H9 (cell line): ENCODE results near the gene PTPRN2. TPM values are rescaled to one million over a fixed set of nuclear protein-coding genes. Genes with fewer than 3 reads are reported as not detected.
"Not testable (repeated sequence)": the region's sequence is repeated elsewhere in the genome, so short reads cannot be mapped to it uniquely, and the experiment has no call there.

Experiments used
- DNase-seq: peaks from one replicate; pipeline ENCODE4 v3.0.0-alpha.2; 2017
- H2AFZ ChIP-seq: one replicate; pipeline ENCODE4 v1.6.1; 2013; ENCODE audit warnings: mild to moderate bottlenecking, low read length, control low read depth, moderate library complexity
- H2AK5ac ChIP-seq: 2 replicates; pipeline ENCODE4 v1.6.1; 2013; ENCODE audit warnings: low read length, control low read depth, mixed read lengths; ENCODE audit not compliant: insufficient read length
- H2BK120ac ChIP-seq: one replicate; pipeline ENCODE4 v1.6.1; 2013; ENCODE audit warnings: low read depth, mild to moderate bottlenecking, low read length, control low read depth, inconsistent platforms; ENCODE audit not compliant: poor library complexity, severe bottlenecking
- H2BK12ac ChIP-seq: 2 replicates; pipeline ENCODE4 v1.6.1; 2013; ENCODE audit warnings: low read length, control low read depth, mixed read lengths, low read depth; ENCODE audit not compliant: insufficient read length
- H2BK15ac ChIP-seq: 2 replicates; pipeline ENCODE4 v1.6.1; 2013; ENCODE audit warnings: low read depth, low read length, control low read depth
- H2BK20ac ChIP-seq: one replicate; pipeline ENCODE4 v1.6.1; 2013; ENCODE audit warnings: low read depth, mild to moderate bottlenecking, low read length, control low read depth, inconsistent platforms; ENCODE audit not compliant: poor library complexity, severe bottlenecking
- H2BK5ac ChIP-seq: 2 replicates; pipeline ENCODE4 v1.6.1; 2013; ENCODE audit warnings: low read length, control low read depth, mixed read lengths; ENCODE audit not compliant: insufficient read length
- H3K14ac ChIP-seq: 2 replicates; pipeline ENCODE4 v1.6.1; 2013; ENCODE audit warnings: low read length, control low read depth; ENCODE audit not compliant: insufficient read depth
- H3K18ac ChIP-seq: 2 replicates; pipeline ENCODE4 v1.6.1; 2013; ENCODE audit warnings: low read depth, mild to moderate bottlenecking, mixed read lengths, low read length, control low read depth; ENCODE audit not compliant: insufficient read length
- H3K23ac ChIP-seq: 2 replicates; pipeline ENCODE4 v1.6.1; 2013; ENCODE audit warnings: low read length, control low read depth, mixed read lengths, low read depth; ENCODE audit not compliant: insufficient read length
- H3K23me2 ChIP-seq: 2 replicates; pipeline ENCODE4 v1.6.1; 2013; ENCODE audit warnings: low read depth, mild to moderate bottlenecking, mixed read lengths, low read length, control low read depth; ENCODE audit not compliant: insufficient read length, poor library complexity, severe bottlenecking
- H3K27ac ChIP-seq: 2 replicates; pipeline ENCODE4 v1.5.1; 2013; ENCODE audit warnings: low read length, control low read depth, mixed read lengths, low read depth; ENCODE audit not compliant: insufficient read length
- H3K27me3 ChIP-seq: 2 replicates; pipeline ENCODE4 v1.6.1; 2013; ENCODE audit warnings: low read length, control low read depth, inconsistent platforms; ENCODE audit not compliant: insufficient read depth
- H3K4ac ChIP-seq: 2 replicates; pipeline ENCODE4 v1.6.1; 2013; ENCODE audit warnings: low read depth, mild to moderate bottlenecking, control low read depth, inconsistent platforms, low read length, moderate library complexity
- H3K4me1 ChIP-seq: 2 replicates; pipeline ENCODE4 v1.6.1; 2013; ENCODE audit warnings: low read length, control low read depth, inconsistent platforms; ENCODE audit not compliant: insufficient read depth
- H3K4me2 ChIP-seq: 2 replicates; pipeline ENCODE4 v1.6.1; 2013; ENCODE audit warnings: low read length, control low read depth, mixed read lengths; ENCODE audit not compliant: insufficient read length, insufficient read depth
- H3K56ac ChIP-seq: 2 replicates; pipeline ENCODE4 v1.6.1; 2013; ENCODE audit warnings: low read depth, mild to moderate bottlenecking, mixed read lengths, low read length, control low read depth; ENCODE audit not compliant: insufficient read length
- H3K79me1 ChIP-seq: 2 replicates; pipeline ENCODE4 v1.6.1; 2013; ENCODE audit warnings: low read depth, mild to moderate bottlenecking, moderate library complexity, low read length, control low read depth, inconsistent platforms; ENCODE audit not compliant: insufficient read depth, poor library complexity, severe bottlenecking
- H3K79me2 ChIP-seq: 2 replicates; pipeline ENCODE4 v1.6.1; 2013; ENCODE audit warnings: low read length, control low read depth, inconsistent platforms; ENCODE audit not compliant: insufficient read depth
- H3K9ac ChIP-seq: 2 replicates; pipeline ENCODE4 v1.6.1; 2013; ENCODE audit warnings: low read length, control low read depth, mixed read lengths; ENCODE audit not compliant: insufficient read length; ENCODE audit errors: extremely low read depth
- H3K9me3 ChIP-seq: one replicate; pipeline ENCODE4 v1.6.1; 2013; ENCODE audit warnings: low read depth, low read length, inconsistent platforms; ENCODE audit not compliant: control insufficient read depth
- H3T11ph ChIP-seq: one replicate; pipeline ENCODE4 v1.6.1; 2013; ENCODE audit warnings: mild to moderate bottlenecking, low read length, control low read depth, inconsistent platforms
- H4K20me1 ChIP-seq: one replicate; pipeline ENCODE4 v1.6.1; 2013; ENCODE audit not compliant: control insufficient read depth, insufficient read length, insufficient read depth
- H4K5ac ChIP-seq: 2 replicates; pipeline ENCODE4 v1.6.1; 2013; ENCODE audit warnings: low read depth, mild to moderate bottlenecking, mixed read lengths, low read length, control low read depth; ENCODE audit not compliant: insufficient read length
- H4K8ac ChIP-seq: replicated peaks from 2 replicates; pipeline ENCODE4 v1.6.1; 2013; ENCODE audit warnings: low read length, control low read depth, mixed read lengths, low read depth; ENCODE audit not compliant: insufficient read length
- H4K91ac ChIP-seq: 2 replicates; pipeline ENCODE4 v1.6.1; 2013; ENCODE audit warnings: low read depth, mild to moderate bottlenecking, moderate library complexity, mixed read lengths, low read length, control low read depth; ENCODE audit not compliant: insufficient read length
- H3K27ac Mint-ChIP-seq, 3 experiments: 2 replicates in 2 of 3; 3 replicates in 1 of 3; pipeline ENCODE4 v1.8.0; 2020 to 2021; ENCODE audit warnings: mixed read lengths in 3 of 3, mild to moderate bottlenecking in 1 of 3, moderate library complexity in 1 of 3
- H3K27me3 Mint-ChIP-seq: 2 replicates; pipeline ENCODE4 v1.8.0; 2021; ENCODE audit warnings: low read depth, mild to moderate bottlenecking, moderate library complexity, mixed read lengths
- H3K36me3 Mint-ChIP-seq, 3 experiments: 2 replicates in 2 of 3; 3 replicates in 1 of 3; pipeline ENCODE4 v1.8.0; 2020 to 2021; ENCODE audit warnings: low read depth in 3 of 3, mixed read lengths in 3 of 3; ENCODE audit not compliant: insufficient read depth in 1 of 3
- H3K4me1 Mint-ChIP-seq, 2 experiments: 2 replicates each; pipeline ENCODE4 v1.8.0; 2020; ENCODE audit warnings: mixed read lengths in 2 of 2
- H3K4me3 Mint-ChIP-seq, 2 experiments: 2 replicates in 1 of 2; 3 replicates in 1 of 2; pipeline ENCODE4 v1.8.0; 2020 to 2021; ENCODE audit warnings: mild to moderate bottlenecking in 2 of 2, mixed read lengths in 2 of 2, moderate library complexity in 1 of 2
- H3K9me3 Mint-ChIP-seq, 2 experiments: 2 replicates in 1 of 2; 3 replicates in 1 of 2; pipeline ENCODE4 v1.8.0; 2020; ENCODE audit warnings: mild to moderate bottlenecking in 2 of 2, mixed read lengths in 2 of 2, moderate library complexity in 1 of 2
- WGBS: extraction: QIAGEN DNeasy Blood & Tissue Kit; methylation state at CpG from one replicate; pipeline ENCODE4 v1.1.7; 2013; ENCODE audit warnings: missing lambda C conversion rate, low lambda C conversion rate, mixed read lengths; ENCODE audit not compliant: insufficient read length; ENCODE audit errors: extremely low coverage; 5-methylcytosine and 5-hydroxymethylcytosine counted together
- total RNA-seq: library from RNA; stranded (reverse); gene quantifications from 2 replicates; pipeline ENCODE4 v1.2.1, GENCODE V29; 2021
- TF ChIP-seq, protein P1 (sequence below): fragments of 200-600 bp; sonication (generic); conservative IDR thresholded peaks from 3 replicates; pipeline ENCODE4 v1.8.0; 2021; ENCODE audit warnings: antibody characterized with exemption, mild to moderate bottlenecking

PTPRN2 gene
- total RNA-seq, 1 experiment from 2014 or later, result 5.2 TPM

DNA sequence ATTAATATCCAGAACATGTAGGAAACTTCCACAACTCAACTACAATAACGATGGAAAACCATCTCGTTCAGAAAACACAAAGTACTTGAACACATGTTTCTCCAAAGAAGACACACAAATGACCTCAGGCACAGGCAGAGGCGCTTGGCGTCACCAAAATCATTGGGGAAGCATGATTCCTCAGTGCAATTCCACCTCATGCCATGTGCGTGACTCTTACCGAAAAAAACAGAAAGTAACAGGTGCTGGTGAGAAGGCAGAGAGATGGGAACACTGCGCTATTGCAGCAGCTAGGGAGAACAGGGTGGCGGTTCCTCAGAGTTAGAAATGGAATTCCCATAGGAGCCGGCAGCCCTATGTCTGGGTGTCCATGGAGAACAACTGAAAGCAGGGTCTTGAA, 860.9 kb downstream of the PTPRN2 start:
- no peak overlapping the region for H3K4me2 ChIP-seq
- H3K9ac ChIP-seq, result no peak overlapping the region
- no peak overlapping the region for H2AFZ ChIP-seq
- H3K23me2 ChIP-seq, result no peaks in the 10 kb centered on the region
- H2AK5ac ChIP-seq, result no peak overlapping the region
- H4K5ac ChIP-seq, result no peak overlapping the region
- no peak overlapping the region for H2BK5ac ChIP-seq
- DNase-seq, result no peak
- no peaks in the 10 kb centered on the region for H3K9me3 ChIP-seq
- no peak overlapping the region for H2BK120ac ChIP-seq
- no peak overlapping the region for H3K4ac ChIP-seq
- H3K14ac ChIP-seq, result no peak overlapping the region
- no peaks in the 10 kb centered on the region for H3K79me1 ChIP-seq
- peaks cover 5 to 6% of the 10 kb centered on the region in 2 experiments for H3K4me1 Mint-ChIP-seq
- no peak overlapping the region for H3K27ac ChIP-seq
- H3K4me1 ChIP-seq, result no peaks in the 10 kb centered on the region
- no peaks in the 10 kb centered on the region for H4K20me1 ChIP-seq
- no peak overlapping the region for H3K4me3 Mint-ChIP-seq
- no peak overlapping the region for H3K27ac Mint-ChIP-seq
- TF ChIP-seq, protein P1, sequence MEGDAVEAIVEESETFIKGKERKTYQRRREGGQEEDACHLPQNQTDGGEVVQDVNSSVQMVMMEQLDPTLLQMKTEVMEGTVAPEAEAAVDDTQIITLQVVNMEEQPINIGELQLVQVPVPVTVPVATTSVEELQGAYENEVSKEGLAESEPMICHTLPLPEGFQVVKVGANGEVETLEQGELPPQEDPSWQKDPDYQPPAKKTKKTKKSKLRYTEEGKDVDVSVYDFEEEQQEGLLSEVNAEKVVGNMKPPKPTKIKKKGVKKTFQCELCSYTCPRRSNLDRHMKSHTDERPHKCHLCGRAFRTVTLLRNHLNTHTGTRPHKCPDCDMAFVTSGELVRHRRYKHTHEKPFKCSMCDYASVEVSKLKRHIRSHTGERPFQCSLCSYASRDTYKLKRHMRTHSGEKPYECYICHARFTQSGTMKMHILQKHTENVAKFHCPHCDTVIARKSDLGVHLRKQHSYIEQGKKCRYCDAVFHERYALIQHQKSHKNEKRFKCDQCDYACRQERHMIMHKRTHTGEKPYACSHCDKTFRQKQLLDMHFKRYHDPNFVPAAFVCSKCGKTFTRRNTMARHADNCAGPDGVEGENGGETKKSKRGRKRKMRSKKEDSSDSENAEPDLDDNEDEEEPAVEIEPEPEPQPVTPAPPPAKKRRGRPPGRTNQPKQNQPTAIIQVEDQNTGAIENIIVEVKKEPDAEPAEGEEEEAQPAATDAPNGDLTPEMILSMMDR, result no peak
- H3K36me3 Mint-ChIP-seq, result no peaks in the 10 kb centered on the region
- H3K27me3 Mint-ChIP-seq, result peaks cover 79% of the 10 kb centered on the region
- H3K18ac ChIP-seq, result no peak overlapping the region
- no peak overlapping the region for H2BK20ac ChIP-seq
- H2BK15ac ChIP-seq, result no peak overlapping the region
- no peaks in the 10 kb centered on the region for H3K79me2 ChIP-seq
- no peak overlapping the region for H3T11ph ChIP-seq
- H2BK12ac ChIP-seq, result no peak overlapping the region
- no peak overlapping the region for H4K8ac ChIP-seq
- WGBS, result no CpG with 5 or more reads among the region's 9 CpGs
- no peak overlapping the region for H4K91ac ChIP-seq
- H3K56ac ChIP-seq, result no peak overlapping the region
- H3K23ac ChIP-seq, result no peak overlapping the region
- peaks cover 17% of the 10 kb centered on the region; the same call in 1 of the 2 replicates for H3K27me3 ChIP-seq
- no peaks in the 10 kb centered on the region; a peak in 1 of 5 replicates for H3K9me3 Mint-ChIP-seq

DNA sequence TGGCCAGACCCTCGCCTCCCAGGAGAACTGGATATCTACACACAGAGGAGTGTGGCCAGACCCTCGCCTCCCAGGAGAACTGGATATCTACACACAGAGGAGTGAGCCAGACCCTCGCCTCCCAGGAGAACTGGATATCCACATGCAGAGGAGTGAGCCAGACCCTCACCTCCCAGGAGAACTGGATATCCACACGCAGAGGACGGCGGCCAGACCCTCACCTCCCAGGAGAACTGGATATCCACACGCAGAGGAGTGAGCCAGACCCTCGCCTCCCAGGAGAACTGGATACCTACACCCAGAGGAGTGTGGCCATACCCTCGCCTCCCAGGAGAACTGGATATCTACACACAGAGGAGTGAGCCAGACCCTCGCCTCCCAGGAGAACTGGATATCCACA, 862.3 kb downstream of the PTPRN2 start:
- not testable (repeated sequence) for H3K27me3 ChIP-seq, DNase-seq

More for the DNA sequence above, 862.3 kb downstream of the PTPRN2 start:
- not testable (repeated sequence) for H2BK5ac ChIP-seq, H3K56ac ChIP-seq, H3K4me1 Mint-ChIP-seq, H3K9me3 Mint-ChIP-seq, H2AFZ ChIP-seq, H3K4me3 Mint-ChIP-seq, H3K18ac ChIP-seq, H2BK20ac ChIP-seq, H4K8ac ChIP-seq, H3K27ac Mint-ChIP-seq, H4K20me1 ChIP-seq, H3K23ac ChIP-seq, H3K9me3 ChIP-seq, H4K91ac ChIP-seq, H3K79me2 ChIP-seq, H3K9ac ChIP-seq, H3K23me2 ChIP-seq, H3K4me1 ChIP-seq, H2BK12ac ChIP-seq, H4K5ac ChIP-seq, H3K79me1 ChIP-seq, H3T11ph ChIP-seq, H2BK120ac ChIP-seq, H3K4me2 ChIP-seq, H2AK5ac ChIP-seq, H3K4ac ChIP-seq, H3K14ac ChIP-seq, H3K27ac ChIP-seq, H3K36me3 Mint-ChIP-seq, H2BK15ac ChIP-seq
- peaks cover 66% of the 10 kb centered on the region for H3K27me3 Mint-ChIP-seq
- WGBS, result no CpG with 5 or more reads among the region's 10 CpGs
